ENCODE measurements around the gene GNAI1.

GRCh38 chr7:80240265-80241025, 105.8 kb downstream of the GNAI1 start:
- TF ChIP-seq CTCF (IDR thresholded peaks at IDR 0.05; ENCODE audit: poor library complexity) (no peak), EZH2 (IDR thresholded peaks at IDR 0.05; ENCODE audit: borderline replicate concordance) (no peak), EZH2phosphoT487 (IDR thresholded peaks at IDR 0.05; ENCODE audit: low read depth, severe bottlenecking, unreplicated experiment) (no peak)

All from hepatocyte (in vitro differentiated cells).